ENCODE measurements around the gene FAT1.
A peak's percentile ranks its signal among the peaks of the same experiment; 100 is the strongest.

The FAT1 gene

DNA sequence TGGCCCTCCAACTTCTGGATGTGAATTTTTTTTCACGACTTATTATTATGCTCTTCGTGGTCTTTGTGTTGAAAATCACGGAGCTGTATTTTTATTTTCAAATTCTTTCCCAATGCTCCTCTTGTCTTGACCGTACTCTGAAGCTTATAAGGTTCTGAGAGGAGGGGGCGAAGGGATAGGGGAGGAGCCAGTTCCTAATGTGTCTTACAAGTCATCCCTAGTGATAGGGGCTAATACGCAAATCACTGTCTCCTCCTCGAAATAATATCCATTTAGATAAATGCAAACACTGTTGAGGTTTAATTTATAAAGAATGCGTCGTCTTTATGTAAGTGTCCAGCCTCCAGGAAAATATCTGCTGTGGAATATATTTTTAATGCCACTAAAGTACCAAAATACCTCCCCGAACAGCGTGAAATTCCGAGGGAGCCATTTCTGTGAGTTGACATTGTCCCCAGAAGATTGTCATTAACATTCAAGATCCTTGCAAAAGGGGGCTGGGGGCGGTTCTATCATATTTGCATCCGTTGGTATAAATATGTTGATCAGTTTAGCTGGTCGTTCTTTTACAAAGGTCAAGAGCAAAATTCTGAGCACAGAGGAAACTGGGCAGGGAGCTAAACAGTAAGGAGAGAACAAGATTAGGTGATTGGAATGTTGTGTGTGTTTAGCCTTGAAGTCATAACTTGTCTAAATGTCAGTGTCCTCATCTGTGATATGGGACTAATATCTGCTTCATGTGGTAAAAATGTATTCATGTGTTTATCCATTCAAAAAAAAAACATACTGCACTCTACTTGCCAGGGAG is 3.7 kb upstream of the FAT1 start:
- H3K9ac ChIP-seq (ENCODE audit: low read length) = peak overlapping the region; percentile 92
- peak overlapping the region; percentile 64 for H3K4me3 ChIP-seq (ENCODE audit: low read length)
- H4K20me1 ChIP-seq (ENCODE audit: insufficient read depth, low read length) = no peaks in the 10 kb centered on the region
- DNase-seq = no peak
- no peaks in the 10 kb centered on the region for H3K27me3 ChIP-seq (replicated peaks; ENCODE audit: insufficient read depth, low read length)
- H3K9me3 ChIP-seq (replicated peaks; ENCODE audit: insufficient read depth, low read length) = no peaks in the 10 kb centered on the region
- H3F3A ChIP-seq (ENCODE audit: insufficient read depth, low read length) = 0 out of 2 replicates have a peak, but pooled peaks cover 5% of the 10 kb centered on the region
- H3K27ac ChIP-seq (ENCODE audit: low read length) = peak overlapping the region; percentile 81; the same call in 1 of the 2 replicates
- no peak overlapping the region for H2AFZ ChIP-seq (ENCODE audit: low read length)
- H3K4me1 ChIP-seq (ENCODE audit: low read length) = no peaks in the 10 kb centered on the region
- H3K36me3 ChIP-seq (replicated peaks; ENCODE audit: insufficient read depth, low read length) = no peaks in the 10 kb centered on the region
- no peaks in the 10 kb centered on the region for H3K9me2 ChIP-seq (replicated peaks; ENCODE audit: insufficient read depth, low read length)
- peaks cover 35% of the 10 kb centered on the region for H3K79me2 ChIP-seq (ENCODE audit: low read length)
- TF ChIP-seq, protein P1, sequence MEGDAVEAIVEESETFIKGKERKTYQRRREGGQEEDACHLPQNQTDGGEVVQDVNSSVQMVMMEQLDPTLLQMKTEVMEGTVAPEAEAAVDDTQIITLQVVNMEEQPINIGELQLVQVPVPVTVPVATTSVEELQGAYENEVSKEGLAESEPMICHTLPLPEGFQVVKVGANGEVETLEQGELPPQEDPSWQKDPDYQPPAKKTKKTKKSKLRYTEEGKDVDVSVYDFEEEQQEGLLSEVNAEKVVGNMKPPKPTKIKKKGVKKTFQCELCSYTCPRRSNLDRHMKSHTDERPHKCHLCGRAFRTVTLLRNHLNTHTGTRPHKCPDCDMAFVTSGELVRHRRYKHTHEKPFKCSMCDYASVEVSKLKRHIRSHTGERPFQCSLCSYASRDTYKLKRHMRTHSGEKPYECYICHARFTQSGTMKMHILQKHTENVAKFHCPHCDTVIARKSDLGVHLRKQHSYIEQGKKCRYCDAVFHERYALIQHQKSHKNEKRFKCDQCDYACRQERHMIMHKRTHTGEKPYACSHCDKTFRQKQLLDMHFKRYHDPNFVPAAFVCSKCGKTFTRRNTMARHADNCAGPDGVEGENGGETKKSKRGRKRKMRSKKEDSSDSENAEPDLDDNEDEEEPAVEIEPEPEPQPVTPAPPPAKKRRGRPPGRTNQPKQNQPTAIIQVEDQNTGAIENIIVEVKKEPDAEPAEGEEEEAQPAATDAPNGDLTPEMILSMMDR (IDR thresholded peaks at IDR 0.05; ENCODE audit: low read length) = no peak
- no peak for TF ChIP-seq EZH2 (optimal IDR thresholded peaks at IDR 0.05; ENCODE audit: low read depth, low read length)
- peak overlapping the region; percentile 33; the same call in 1 of the 2 replicates for H3K4me2 ChIP-seq (ENCODE audit: low read depth, low read length)

DNA sequence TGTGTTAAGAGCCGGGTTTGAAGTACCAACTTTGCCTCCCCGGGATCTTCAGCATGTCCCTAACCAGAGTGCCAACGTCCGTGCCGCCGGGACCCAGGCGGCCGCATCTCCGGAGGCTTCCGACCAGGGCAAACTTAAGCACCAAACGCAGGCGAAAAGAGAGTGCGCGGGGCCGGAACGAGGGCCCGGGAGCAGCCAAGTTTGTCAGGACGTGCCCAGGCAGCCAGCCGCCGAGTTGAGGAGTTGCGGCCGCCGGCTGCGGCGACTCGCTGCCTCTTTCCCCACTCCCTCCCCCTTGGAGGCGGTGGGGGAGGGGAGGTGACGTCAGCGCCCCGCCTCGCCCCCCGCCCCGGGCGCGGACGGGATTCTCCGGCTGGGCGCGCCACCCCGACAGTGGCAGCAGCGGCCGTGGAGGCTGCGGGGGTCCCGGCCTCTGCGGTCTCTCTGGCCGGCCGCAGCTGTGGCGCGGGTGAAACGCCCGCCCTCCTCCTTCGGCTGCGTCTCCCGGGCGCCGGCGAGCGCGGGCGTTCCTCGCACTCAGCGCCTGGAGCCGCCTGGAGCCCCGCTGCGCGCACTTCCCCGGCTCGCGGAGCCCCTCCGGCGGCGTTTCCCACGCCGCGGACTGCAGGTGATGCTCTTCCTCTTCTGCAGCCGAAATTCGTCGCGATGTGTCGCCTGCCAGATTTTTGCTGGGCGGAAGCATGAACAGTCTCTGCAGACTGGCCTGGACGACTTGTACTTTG is 2.9 kb upstream of the FAT1 start:
- H3K79me2 ChIP-seq (ENCODE audit: low read length) = peaks cover 43% of the 10 kb centered on the region
- H3K9me2 ChIP-seq (replicated peaks; ENCODE audit: insufficient read depth, low read length) = no peaks in the 10 kb centered on the region
- peak overlapping the region; percentile 64 for H3K4me3 ChIP-seq (ENCODE audit: low read length)
- H3K27me3 ChIP-seq (replicated peaks; ENCODE audit: insufficient read depth, low read length) = no peaks in the 10 kb centered on the region
- no peaks in the 10 kb centered on the region for H3K4me1 ChIP-seq (ENCODE audit: low read length)
- H2AFZ ChIP-seq (ENCODE audit: low read length) = peak overlapping the region; percentile 33; the same call in 1 of the 2 replicates
- TF ChIP-seq, protein P1 (IDR thresholded peaks at IDR 0.05; ENCODE audit: low read length) = peak; percentile 42
- TF ChIP-seq EZH2 (optimal IDR thresholded peaks at IDR 0.05; ENCODE audit: low read depth, low read length) = no peak
- H4K20me1 ChIP-seq (ENCODE audit: insufficient read depth, low read length) = no peaks in the 10 kb centered on the region
- peak overlapping the region; percentile 81 for H3K27ac ChIP-seq (ENCODE audit: low read length)
- no peaks in the 10 kb centered on the region for H3K9me3 ChIP-seq (replicated peaks; ENCODE audit: insufficient read depth, low read length)
- H3K4me2 ChIP-seq (ENCODE audit: low read depth, low read length) = peak overlapping the region; percentile 58
- DNase-seq = peak; percentile 62
- no peaks in the 10 kb centered on the region for H3K36me3 ChIP-seq (replicated peaks; ENCODE audit: insufficient read depth, low read length)
- peak overlapping the region; percentile 92 for H3K9ac ChIP-seq (ENCODE audit: low read length)
- 0 out of 2 replicates have a peak, but pooled peaks cover 5% of the 10 kb centered on the region for H3F3A ChIP-seq (ENCODE audit: insufficient read depth, low read length)

DNA sequence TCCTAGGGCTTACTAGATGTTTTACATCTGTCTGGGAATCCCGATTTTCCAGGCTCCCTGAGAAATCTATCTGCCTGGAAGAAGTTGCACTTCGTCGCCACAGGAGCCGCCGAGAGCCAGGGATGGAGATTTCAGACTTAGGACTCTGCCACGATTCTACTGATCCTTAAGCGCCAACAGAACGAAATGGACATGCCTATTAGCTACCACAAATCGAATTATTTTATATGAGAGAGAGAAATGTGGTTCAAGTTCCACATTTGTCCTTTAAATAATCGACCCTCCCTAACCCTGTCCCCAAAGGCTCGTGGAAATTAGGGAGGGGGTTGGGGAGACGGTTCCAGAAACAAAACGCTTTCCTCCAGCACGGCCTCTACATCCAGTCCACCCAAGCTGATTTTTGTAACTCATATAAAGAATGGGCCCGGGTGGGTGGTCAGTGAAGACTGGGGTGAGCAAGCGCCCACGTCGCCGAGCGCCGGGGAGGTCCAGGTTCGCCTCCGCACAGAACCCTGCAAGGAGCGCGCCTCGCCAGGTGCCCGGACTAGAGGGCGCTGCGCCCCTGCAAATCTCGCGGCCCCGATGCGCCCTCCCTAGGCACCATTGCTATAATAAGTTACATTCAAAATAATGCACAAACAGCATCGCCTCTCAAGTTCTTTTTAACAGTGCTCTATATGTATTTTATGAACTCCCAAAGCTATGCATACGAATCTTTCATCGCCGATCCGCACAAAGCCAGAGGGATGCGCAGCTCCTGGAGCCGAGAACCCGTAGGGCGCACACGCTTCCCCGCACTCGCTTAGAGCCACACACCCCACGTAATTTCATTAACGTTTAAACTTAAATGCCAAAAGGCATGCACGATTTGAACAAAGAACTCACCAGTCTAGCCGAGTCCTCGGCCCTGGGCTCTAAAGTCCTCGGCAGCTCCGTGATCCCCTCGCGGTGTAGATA is 2.1 kb upstream of the FAT1 start:
- no peaks in the 10 kb centered on the region for H3K27me3 ChIP-seq (replicated peaks; ENCODE audit: insufficient read depth, low read length)
- H3K36me3 ChIP-seq (replicated peaks; ENCODE audit: insufficient read depth, low read length) = no peaks in the 10 kb centered on the region
- H3K9me3 ChIP-seq (replicated peaks; ENCODE audit: insufficient read depth, low read length) = no peaks in the 10 kb centered on the region
- H3K4me1 ChIP-seq (ENCODE audit: low read length) = no peaks in the 10 kb centered on the region
- no peaks in the 10 kb centered on the region for H3K9me2 ChIP-seq (replicated peaks; ENCODE audit: insufficient read depth, low read length)
- TF ChIP-seq EZH2 (optimal IDR thresholded peaks at IDR 0.05; ENCODE audit: low read depth, low read length) = no peak
- no peak for TF ChIP-seq EZH2phosphoT487 (IDR thresholded peaks at IDR 0.05; ENCODE audit: low read length)
- TF ChIP-seq, protein P1 (IDR thresholded peaks at IDR 0.05; ENCODE audit: low read length) = peak; percentile 82
- H2AFZ ChIP-seq (ENCODE audit: low read length) = peak overlapping the region; percentile 33; the same call in 1 of the 2 replicates
- peak overlapping the region; percentile 92 for H3K9ac ChIP-seq (ENCODE audit: low read length)
- DNase-seq = peak; percentile 77
- peaks cover 51% of the 10 kb centered on the region for H3K79me2 ChIP-seq (ENCODE audit: low read length)
- no peaks in the 10 kb centered on the region for H4K20me1 ChIP-seq (ENCODE audit: insufficient read depth, low read length)
- H3F3A ChIP-seq (ENCODE audit: insufficient read depth, low read length) = 0 out of 2 replicates have a peak, but pooled peaks cover 5% of the 10 kb centered on the region
- H3K4me3 ChIP-seq (ENCODE audit: low read length) = peak overlapping the region; percentile 64
- H3K27ac ChIP-seq (ENCODE audit: low read length) = peak overlapping the region; percentile 81
- peak overlapping the region; percentile 58 for H3K4me2 ChIP-seq (ENCODE audit: low read depth, low read length)
